NK-92 (cell line): Measurements from ENCODE around the gene LRMDA.
"Not testable (repeated sequence)": the region's sequence is repeated elsewhere in the genome, so short reads cannot be mapped to it uniquely, and the experiment has no call there.

Experiments used
- DNase-seq: peaks from one replicate; lab custom pipeline; 2025; ENCODE audit not compliant: unreplicated experiment; lab: John Stamatoyannopoulos, UW

Gene LRMDA

DNA sequence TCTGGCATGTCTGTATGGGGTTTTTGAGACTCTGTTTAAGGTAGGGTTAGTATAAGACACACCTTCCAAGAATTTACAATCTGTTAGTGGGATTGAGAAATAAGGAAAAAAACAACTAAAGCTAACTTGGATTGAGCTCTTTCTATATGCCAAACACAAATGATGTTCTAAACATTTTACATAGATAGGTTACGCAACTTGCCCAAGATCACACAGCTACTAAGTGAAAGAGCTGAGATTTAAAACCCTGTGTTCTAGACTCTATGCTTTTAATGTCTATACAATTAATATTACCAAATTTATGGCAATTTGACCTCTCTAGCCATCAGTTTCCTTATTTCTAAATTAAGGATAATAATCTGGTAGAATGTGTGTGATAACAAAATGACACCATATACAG, 1056.2 kb downstream of the LRMDA start:
- DNase-seq = no peak

DNA sequence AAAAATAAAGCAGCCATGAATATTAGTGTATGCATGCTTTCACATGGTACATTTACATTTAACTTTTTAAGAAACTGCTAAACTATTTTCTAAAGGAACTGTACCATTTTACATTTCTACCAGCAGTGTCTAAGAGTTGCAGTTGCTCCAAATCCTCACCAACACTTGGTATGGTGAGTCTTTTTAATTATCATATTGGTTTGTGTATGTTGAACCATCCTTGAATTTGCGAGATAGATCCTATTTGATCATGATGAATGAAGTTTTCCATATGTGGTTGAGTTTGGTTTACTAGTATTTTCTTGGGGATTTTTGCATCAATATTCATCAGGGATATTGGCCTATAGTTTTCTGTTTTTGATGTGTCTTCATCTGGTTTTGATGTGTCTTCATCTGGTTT, 1057.2 kb downstream of the LRMDA start:
- no peak for DNase-seq

DNA sequence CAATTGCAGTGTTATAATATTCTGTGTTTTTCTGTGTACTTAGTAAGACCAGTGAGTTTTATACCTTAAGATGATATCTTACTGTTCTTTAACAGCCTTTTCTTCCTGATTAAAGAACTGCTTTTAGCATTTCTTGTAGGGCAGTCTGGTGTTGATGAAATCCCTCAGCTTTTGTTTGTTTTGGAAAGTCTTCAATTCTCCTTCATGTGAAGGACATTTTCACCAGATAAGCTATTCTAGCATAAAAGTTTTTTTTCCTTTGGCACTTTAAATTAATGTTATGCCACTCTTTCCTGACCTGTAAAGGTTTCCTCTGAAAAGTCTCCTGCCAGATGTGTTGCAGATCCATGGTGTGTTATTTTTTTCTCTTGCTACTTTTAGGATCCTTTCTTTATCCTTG, 1059.8 kb downstream of the LRMDA start:
- DNase-seq = no peak

DNA sequence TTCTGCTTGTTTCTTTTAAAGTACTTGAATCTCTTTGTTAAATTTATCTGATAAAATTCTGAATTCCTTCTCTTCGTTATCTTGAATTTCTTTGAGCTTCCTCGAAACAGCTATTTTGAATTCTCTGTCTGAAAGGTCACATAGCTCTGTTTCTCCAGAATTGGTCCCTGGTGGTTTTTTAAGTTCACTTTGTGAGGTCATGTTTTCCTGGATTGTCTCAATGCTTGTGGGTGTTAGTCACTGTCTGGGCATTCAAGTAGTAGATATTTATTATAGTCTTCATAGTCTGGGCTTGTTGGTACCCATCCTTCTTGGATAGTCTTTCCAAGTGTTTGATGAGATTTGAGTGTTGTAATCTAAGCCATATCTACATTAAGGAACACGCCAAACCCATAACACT, 1060.6 kb downstream of the LRMDA start:
- DNase-seq = no peak

DNA sequence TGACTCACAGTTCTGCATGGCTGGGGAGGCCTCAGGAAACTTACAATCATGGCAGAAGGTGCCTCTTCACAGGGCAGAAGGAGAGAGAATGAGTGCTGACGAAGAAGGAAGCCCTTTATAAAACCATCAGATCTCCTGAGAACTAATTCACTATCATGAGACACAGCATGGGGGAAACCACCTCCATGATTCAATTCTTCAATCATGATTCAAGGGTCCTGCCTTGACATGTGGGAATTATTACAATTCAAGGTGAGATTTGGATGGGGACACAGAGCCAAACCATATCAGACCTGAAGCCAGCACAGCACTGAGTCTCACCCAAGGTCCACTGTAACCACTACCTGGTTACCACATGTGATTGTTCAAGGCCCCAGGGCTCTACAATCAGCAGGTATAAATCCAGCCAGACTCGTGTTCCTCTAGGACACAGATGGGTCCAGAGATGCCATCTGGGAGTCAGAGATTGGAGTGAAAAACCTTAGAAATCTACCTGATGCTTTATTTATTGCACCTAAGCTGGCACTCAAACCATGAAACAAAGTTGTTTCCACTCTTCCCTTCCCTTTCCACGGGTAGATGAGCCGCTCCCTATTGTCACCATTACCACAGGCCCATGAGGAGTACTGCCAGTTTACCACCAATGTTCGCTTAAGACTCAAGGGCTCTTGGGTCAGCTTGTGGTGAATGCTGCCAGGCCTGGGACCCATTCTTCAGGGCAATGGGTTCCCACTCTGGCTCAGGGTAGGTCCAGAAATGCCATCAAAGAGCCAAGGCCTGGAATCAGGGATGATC, 1061.5 kb downstream of the LRMDA start:
- DNase-seq = no peak

DNA sequence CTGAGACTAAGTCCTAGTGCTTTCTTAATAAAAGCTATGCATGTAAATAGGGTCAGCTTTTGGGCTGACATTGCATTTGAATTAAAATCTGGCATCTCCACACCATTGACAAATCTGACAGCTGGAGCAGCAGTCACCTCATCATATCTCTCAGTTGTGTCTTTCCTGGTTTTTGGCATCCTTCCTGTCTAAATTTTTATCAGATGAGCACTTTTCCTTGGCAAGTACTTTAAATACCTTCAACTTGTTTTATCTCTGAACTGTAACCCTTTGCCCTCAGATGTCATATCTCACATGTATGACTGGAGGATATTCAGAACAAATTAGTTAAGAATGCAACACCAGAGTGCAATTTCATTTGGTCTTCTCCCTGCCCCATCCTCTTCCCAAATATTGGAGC, 1066.2 kb downstream of the LRMDA start:
- DNase-seq = no peak

DNA sequence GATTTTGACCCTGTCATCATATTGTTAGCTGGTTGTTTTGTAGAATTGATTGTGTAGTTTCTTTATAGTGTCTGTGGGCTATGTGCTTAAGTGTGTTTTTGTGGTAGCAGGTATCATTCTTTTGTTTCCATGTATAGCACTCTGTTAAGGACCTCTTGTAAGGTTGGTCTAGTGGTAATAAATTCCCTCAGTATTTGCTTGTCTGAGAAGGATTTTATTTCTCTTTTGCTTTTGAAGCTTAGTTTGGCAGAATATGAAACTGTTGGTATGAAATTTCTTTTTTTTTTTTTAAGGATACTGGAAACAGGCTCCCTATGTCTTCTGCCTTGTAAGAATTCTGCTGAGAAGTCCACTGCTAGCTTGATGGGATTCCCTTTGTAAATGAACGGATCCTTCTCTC, 1073.4 kb downstream of the LRMDA start:
- no peak for DNase-seq

DNA sequence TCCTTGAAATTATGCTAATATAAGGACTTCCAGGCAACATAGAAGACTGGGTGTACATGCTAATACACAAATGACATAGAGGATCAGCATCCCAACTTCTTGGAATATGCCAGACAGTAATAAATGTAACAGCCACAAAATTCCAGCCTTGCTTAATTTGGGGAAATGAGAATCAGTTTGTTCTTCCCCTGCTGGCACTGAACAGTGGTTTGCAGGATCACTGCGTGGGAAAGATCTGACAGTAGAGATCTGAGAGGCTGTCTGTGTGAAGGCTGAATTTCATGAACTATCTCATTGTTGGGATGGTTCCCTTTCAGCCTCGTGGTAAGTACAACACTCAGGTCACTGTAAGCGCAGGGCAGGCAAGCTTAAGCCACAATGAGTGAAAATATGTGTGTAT, 1078.0 kb downstream of the LRMDA start:
- DNase-seq = no peak

DNA sequence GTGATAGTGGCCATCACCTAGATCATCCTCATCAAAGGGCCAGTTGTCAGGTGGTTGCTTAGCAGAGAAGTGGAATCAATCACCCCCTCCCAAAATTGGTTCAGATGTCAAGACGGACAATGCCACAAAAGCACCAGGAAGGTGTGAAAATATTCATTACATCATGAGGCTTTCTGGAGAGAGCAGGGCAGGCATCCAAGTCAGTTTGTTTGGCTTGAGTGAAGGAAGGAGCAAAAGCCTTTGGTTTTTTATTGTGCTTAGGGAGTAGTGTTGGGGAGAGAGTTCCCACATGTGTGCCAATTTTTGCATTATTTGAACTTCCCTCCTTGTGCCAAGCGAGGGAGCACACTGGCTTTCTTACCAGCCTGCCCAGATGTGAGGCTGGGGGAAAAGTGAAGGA, 1082.9 kb downstream of the LRMDA start:
- DNase-seq = no peak

DNA sequence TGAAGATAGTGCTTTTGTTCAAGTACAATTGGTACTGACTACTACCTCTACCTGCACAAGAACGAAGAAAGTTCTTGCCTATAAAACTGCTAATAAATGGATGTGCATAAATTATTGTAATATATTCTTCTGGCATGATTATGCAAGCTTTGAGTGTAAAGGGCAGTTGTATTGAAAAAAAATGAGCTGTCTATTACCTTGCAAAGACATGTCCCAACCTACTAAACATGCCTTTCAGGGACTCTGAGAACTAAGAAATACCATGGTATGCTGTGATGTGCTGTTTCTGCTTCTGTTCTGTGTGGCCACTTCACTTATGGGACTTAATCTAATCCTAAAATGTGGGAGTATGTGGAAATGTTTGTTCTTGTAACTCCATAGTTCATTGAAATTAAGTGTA, 1083.4 kb downstream of the LRMDA start:
- no peak for DNase-seq

DNA sequence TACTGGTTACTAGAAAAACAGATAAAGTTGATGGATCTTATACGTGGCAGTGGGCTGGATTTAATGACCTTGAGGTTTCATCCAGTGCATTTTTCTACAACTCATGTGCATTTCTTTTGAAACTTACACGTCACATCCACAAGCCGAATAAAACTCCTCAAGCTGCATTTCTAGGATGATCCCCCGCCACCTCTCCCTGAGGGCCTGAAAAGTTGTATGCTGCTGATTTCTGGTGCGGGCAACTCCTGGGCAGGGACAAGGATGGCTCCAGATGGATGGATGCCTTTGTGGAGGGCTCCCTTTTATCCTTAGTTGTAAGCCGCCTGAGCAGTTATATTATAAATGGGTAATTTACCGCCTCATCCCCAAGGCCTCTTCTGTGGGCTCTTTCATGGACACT, 1091.1 kb downstream of the LRMDA start:
- DNase-seq = no peak

DNA sequence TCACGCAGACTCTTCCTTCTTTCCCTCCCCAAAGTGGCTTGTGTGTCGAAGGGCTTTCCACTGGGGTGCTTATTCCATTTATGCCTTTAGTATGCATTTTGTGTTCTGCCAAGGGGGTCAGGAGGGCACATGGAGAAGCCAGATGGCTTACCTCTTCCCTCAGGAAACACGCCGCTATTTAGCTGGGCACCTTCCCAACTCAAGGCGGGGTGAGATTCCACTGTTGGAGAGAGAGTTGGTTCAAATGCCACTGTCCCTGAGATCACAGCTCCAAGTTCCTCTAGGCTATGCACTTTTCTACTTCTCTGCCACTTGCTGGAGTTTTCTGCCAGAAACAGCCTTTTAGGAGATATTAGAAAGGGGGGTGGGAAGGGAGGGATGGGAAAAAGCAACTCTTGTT, 1091.8 kb downstream of the LRMDA start:
- DNase-seq = no peak

DNA sequence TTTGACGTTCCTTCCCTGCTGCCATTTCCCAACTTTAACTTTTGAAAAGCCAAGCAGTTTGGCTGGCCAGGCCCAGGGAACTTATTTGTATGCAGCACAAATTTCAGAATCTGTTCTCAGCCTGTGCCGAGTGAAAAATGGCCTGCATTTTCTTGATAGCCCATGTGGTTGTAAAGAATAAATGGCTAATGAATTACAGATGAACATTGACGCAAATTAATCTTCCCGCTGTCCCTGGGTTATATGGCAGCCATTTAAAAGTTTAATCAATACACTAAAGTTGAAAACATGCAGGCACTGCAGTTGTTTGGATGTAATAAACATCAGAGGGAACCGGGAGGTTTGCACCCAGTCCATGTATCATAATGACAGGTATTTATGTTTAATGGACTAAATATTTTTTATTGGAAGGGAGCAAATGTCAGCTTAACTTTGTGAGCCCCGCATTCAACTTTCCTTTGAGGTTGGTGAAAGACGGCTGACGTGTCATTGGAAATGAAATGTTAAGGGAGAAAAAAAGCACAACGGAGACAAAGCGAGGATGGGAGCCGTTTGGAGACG, 1092.4 kb downstream of the LRMDA start:
- DNase-seq = no peak

DNA sequence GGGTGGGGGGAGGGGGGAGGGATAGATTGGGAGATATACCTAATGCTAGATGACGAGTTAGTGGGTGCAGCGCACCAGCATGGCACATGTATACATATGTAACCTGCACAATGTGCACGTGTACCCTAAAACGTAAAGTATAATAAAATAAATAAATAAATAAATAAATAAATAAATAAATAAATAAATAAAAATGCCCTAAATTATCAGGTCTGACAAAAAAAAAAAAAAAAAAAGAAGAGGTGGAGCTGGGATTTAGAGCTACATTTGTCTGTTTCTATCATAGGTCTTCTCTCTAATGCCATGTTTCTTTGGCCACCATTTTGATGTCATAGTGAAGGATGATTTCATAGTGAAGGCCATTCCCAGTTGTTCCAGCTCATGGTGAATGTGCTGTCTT, 1095.4 kb downstream of the LRMDA start:
- DNase-seq = not testable (repeated sequence)

DNA sequence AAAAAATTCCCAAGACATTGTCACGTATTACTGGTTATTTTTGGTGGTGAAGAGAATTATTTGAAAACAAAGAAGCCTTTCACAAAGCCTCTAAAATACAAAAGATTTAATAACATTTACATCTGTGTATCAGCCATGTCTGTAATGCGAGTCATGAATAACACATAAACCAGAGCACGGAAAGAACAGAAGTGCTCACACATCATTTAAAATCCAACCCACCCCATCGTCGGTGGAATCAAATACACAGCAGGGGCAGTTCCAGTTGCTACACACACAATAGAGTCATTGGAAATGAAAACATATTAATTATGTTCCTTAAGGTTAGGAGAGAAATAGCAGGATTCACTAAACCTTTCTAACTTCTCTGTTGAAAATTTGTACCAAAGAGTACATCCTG, 1108.9 kb downstream of the LRMDA start:
- DNase-seq = no peak

DNA sequence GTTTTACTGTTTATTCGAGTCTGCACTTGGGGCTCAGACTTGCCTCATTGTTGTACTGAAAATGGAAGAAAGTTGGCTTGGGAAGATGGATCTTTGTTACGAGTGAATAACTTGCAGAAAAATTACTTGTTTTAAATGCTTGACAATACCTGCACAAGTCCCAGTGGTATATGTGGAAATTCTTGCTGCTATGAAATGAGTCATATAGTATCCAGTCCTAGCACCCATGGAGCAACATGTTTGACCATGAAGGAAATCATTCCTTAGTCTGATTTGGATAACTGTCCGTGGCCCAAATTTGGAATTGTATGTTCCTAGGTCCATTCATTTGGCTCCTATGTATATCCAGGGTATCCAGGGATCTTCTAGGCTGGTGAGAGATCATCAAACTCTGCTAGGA, 1109.4 kb downstream of the LRMDA start:
- no peak for DNase-seq

DNA sequence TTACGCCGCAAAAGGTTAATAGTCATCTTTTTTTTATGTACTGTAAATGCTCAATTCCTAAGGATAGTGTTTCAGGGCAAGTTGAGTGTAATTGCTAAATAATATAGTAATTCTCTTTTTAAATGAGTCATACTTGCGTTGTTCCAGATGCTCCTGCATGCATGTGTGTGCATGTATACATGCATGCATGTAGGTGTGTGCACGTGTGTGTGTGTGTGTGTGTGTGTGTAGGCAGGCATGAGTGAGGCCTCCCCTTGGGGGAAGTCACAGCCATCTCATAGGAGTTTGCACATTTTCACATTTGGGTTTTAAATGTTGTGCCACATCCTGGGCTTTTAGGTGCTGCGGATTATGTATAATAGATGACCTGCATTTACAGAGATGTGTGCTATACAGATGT, 1110.4 kb downstream of the LRMDA start:
- DNase-seq = no peak

DNA sequence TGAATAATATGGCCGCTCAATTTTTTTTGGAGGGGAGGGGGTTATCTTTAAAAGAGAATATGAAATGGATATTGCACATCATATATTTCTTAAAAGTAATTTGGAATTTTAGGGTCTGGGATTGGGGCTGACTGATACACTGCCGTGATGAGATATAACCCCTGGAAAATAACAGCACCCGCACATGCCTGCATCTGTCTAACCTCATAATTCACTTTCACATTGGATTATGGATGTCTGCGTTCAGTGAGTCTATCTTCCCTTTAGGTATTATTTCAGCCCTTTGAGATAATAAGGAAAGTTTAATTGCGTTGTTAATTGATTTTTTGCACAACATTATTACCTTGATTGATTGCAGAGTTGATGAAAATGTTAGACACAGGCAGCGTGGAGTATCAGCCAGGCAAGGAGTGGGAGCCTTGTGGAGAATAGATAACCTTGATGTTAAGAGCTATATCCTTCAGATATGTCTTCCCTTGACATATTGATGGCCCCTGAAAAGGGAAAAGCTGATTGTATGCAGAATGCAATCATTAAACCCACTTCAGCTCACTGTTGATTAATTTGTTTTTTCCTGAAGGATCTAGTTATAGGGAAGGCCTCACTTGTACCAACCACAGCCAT, 1111.0 kb downstream of the LRMDA start:
- no peak for DNase-seq

DNA sequence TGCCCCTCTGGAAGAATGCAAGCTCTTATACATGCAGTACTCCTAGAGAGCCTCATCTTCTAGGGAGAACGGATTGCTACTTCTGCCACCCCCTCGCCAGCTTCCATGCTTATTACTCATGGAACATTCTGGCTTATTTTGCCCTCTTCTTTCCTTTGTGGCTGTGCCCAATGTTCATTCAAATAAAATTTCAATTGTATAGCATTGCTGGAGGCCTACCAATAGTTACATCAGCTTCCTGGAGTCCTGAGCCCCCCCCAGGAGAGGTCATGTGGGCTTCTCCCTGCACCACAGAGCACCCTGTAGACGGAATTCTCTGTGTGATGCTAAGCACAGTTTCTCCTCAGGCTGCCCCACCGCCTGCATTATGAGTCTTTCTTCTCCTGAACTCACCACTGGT, 1112.2 kb downstream of the LRMDA start:
- no peak for DNase-seq

DNA sequence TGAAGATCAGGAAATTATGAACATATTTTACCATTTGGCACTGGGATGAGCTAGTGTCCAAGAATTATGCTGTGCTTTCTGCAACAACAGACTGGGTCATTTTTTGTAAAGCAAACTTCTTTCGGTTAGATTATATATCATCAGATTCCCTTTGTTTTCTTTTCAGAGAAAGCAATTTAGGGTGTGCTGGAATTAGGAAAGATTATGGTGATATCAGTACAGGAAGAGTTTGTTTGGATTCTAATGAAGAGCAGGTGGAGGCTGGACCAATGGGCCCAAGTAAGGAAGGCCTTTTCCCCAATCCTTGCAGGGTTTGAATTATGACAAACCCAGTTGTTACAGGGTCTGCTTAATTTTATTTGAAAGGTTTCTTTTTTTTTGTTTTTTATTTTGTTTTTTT, 1113.4 kb downstream of the LRMDA start:
- DNase-seq = no peak

DNA sequence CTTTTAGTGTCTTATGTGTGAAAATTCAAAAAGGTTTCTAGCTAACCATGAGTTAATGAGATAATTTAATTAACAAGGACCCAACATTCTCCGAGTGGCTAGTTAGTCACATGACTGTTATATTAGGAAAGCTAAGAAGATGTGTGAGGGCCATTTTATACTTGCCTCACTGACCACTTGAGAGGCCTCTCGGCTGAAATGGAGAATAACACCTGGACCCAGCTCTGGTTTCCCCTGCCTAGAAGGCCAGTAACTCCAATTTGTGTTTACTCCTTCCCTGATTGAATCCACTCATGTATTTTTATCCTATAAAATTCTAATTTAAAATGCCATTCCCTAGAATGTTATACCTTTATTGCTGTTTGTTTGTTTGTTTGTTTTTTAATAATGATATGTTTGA, 1115.0 kb downstream of the LRMDA start:
- no peak for DNase-seq

DNA sequence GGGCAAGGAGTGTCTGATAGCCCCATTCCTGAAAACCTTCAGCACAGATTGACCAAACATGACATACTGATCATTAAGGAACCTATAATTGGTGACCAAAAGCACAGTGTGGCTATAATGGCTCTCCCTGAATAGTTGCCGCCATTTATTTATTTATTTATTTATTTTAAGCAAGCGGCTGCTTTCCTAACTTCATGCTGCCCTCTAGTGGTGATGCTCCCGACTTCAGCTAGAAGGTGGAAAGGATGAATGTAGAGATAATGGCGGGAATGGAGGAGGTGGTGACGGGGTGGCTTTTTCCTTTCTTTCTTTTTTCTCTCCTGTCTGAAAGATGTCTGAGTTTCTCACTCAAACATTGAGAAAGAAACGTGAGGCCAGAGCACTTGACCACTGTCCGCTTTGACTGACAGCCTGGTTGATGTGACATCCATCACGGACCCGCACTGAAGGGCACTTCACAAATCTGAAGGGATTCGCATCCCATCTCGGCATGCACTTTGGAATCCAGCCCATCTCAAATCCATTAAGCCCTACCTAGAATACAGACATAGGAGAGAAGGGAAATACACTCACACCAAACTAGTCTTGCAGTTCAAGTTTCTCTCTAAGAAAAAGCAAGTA, 1116.0 kb downstream of the LRMDA start:
- no peak for DNase-seq
